ELR (cell line): ENCODE measurements around the gene TRAM2.
A peak's percentile ranks its signal among the peaks of the same experiment; 100 is the strongest.

Source experiments
- DNase-seq: peaks from one replicate; pipeline ENCODE4 v3.0.0-alpha.2; 2015; ENCODE audit warnings: low read depth

Gene TRAM2, protein sequence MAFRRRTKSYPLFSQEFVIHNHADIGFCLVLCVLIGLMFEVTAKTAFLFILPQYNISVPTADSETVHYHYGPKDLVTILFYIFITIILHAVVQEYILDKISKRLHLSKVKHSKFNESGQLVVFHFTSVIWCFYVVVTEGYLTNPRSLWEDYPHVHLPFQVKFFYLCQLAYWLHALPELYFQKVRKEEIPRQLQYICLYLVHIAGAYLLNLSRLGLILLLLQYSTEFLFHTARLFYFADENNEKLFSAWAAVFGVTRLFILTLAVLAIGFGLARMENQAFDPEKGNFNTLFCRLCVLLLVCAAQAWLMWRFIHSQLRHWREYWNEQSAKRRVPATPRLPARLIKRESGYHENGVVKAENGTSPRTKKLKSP

DNA sequence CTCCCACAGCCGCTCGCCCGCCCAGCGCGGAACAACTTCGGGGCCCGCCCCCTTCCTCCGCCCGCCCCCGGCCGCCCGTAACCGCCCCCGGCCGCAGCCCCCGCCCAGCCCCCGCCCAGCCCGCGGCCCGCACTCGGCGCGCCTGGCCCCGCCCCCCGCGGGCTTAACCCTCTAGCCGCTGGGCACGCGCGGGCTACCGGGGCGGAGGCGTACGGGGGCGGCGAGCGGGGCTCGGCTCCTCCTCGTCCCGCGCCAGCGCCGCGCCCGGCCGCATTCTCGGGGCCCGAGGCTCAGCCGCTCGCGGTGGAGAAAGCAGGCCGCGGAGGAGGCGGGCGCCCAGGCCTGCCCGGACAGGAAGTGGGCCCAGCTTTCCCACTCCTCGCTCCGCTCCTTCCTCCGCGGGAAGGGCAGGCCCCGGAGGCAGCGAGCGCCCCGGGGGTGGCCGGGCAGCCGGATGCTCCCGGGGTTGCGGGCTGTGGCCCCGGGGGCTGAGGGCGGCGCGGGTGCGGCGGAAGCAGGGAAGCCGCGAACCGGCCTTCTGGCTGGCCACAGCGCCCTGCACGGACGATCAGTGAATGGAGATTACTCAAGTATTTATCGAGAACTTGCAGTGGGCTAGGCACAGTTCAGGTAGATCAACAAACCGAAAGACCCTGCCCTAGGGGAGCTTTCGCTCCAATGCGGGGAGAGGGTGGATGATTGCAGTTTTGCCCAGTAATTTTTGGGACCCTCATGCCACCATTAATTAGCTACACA, at the start of gene TRAM2:
TRAM2 (minus strand) TSS at position 39 of the 756 bp plus-strand sequence. CDS start 145 bp downstream, outside the sequence.
- peak; percentile 89 for DNase-seq

DNA sequence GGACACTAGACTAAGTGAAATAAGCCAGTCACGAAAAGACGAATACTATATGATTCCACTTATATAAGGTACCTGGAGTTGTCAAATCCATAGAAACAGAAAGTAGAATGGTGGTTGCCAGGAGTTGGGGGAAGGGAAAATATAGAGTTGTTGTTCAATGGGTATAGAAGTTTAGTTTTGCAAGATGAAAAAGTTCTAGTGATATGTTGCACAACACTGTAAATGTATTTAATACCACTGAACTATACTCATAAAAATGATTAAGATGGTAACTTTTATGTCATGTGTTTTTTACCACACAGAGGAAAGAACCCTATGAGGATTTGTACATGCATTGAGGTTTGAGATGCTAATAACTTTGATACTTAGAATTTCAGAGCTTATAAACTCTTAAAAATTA, 46.0 kb upstream of the TRAM2 start:
- no peak for DNase-seq

DNA sequence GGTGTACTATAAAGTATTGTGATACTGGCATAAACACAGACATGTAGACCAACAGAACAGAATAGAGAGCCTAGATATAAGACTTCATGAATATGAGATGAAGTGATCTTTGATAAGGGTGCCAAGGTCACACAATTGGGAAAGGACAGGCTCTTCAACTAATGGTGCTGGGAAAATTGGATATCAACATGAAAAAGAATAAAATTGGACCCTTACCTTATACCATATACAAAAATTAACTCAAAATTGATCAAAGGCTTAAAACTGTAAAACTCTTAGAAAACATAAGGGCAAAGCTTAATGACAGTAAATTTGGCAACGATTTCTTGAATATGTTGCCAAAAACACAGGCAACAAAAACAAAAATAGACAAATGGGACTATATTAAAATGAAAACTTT, 44.8 kb upstream of the TRAM2 start:
- no peak for DNase-seq

DNA sequence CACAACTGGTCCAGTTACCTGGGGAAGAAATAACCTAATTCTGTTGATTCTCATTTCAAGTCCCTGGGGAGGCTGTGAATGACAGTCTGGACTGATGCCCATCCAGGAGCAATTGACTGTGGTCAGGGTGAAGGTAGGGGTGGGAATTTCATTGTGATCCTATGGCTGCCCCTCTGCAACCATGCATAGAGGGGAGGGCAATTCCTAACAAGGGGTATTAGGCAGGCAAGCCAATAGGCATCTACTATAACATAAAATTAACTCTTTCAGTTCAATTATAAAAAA, 44.0 kb upstream of the TRAM2 start:
- no peak for DNase-seq

DNA sequence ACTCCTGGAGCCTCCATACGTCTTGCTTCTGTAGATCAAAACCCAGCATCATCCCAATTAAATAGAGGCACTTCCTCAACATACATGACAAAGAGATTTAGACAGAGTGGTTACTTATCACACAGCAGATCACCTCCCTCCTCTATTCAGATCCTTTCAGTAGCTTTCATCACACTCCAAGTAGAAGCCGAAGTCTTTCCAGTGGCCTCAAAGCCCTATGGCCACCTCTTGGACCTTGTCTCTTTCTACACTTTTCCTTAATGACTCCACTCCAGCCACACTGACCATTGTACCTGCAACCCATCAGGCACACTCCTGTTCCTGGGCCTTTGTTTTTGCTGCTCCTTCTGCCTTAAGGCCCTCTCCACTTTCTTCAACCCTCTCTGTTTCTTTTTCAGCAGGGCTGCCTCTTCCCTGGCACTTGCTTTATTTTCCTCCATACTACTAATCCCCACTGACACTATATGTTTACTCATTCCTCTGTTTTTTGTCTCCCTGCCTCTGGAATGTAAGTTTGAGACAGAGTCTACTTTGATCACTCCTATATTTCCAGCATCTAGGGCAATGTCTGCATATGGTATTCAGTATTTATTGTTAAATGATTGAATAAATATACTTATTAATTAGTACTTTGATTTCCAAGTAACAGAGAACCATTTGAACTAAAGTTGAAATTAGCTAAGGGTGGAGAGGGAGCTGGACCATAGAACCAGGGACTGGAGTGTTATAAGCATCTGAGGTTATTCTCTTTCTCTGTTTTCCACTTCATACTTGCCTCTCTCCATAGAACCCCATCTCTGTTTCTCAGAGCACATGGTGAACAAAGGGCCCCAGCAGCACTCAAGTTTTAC, 43.4 kb upstream of the TRAM2 start:
- DNase-seq = no peak

DNA sequence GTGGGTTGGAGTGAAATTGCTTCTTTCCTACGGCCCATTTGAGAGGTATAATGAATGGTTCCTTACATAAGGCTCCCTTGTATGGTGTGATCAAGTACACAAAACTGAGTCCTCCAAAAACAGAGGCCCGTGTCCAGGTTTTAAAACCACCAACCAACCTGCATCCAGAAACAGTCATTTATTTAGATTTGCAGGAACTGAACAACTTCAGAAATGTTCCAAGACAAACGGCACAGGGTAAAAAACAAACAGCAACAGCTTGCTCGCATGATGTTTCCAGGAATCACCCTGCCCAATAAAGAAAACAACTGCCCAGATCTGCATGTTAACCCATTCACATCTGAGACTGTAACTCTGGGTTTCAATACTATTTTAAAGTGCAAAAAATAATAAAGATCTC, 40.2 kb upstream of the TRAM2 start:
- no peak for DNase-seq

DNA sequence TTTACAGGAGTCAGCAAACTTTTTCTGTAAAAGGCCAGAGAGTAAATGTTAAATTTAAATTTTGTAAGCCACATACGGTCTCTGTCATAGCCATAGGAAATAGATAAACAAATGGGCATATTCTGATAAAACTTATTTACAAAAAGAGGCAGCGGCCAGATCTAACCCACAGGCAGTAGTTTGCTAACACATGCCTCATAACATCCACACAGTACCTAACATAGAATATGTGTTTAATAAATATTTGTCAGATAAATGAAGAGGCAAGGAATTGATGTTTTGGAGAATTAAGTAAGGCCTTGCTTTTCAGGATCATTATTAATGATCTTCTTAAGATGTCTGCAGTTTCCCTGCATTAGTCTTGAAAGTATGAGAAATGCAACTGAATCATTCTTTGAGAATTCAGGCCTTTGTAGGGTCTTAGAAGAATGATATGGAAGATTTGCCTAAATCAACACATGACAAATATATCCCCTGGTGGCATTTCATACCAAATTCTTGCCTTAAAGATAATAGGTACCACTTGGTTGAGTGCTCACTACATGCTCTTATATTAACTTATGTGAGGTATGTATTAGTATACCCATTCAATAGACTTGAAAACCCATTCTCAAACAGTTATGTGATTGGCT, 39.3 kb upstream of the TRAM2 start:
- DNase-seq = peak; percentile 53

DNA sequence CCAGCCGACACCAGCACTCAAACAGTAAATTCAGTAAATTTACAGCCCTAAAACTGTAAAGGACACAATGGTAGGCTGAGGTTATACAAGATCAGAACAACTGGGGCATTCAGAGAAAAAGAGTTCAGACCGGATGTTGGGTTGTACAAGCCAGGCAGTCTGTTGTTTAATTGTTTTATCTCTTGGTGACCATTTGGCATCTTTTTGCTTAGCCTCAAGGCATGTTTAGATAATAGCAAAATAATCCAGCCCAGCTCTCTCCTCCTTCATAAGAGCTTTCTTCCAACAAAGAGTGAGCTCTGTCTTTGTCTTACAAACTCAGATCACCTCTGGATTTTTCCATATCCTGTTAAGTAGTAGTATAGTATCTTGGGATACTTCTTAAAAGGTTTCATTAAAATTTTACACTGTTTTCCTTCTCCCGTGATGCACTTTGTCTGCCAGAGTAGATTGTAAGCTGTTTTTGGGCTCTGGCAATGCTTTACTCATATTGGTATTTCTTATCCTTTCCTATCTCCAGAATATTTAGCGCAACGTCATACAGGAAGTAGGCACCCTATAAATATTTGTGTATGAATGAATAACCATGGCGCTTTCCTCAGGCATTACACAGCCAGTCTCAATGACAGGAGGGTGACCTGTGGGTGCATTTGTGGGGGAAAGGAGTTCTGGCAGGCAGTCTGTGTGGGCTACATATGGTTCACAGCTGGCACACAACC, 35.6 kb upstream of the TRAM2 start:
- DNase-seq = peak; percentile 88

DNA sequence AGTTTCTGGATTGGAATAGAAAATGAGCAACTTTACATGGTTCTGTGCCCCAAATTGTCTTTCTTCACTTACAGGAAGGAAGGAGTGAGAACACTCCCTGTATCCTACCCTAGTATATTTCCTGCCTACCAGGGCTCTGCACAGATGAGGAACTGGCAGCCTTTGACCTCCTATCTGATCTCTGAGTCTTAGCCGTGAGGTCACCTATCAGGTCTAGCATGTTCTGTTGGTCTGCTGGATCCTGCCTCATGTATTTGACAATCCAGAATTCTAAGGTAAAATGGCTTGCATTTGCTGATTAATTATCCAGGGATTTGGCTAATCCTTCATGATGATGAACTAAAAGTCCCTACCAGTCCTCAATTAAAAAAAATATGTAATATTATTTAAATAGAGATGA, 35.0 kb upstream of the TRAM2 start:
- DNase-seq = no peak

DNA sequence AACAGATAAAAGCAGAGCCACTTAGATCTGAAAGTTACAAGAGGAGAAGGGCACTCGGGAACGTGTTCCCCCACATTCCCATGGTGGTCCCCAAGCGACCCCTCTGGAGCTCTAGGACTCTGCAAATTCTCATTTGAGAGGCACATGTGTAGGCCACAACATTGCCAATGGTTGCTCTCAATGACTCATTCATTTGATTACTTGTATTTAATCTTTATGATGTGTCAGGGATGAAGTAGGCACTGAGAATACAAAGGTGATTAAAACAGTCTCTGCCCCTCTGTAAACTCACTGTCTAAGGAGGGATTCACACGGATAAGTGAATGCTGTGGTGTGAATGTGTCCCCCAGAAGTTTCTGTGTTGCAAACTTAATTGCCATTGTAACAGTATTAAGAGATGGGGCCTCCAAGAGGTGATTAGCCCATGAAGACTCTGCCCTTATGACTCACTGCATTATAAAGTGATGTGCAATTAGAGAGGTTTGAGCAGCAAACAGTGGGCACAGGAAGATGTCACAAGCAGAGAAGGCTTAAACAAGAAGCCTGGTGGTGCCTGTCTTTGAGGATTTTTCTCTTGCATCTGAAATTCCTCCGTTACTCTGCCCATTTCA, 34.0 kb upstream of the TRAM2 start:
- peak; percentile 86 for DNase-seq

DNA sequence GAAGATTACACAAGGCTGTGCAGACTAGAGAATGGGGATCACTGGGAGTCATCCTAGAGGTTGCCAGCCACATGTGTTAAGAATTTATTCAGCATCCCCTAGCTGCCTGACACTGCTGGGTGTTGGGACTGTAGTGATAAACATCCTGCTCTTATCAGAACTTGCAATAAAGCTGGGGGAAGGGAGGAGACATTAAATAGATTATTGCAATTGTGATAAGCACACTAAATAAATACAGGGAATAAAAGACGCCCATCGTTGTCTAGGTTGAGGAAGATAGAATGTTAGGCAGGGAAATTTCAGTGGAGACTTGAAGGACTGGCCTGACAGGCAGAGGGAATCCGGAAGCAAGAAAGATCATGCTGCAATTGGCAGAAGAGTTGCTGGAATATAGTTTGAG, 33.2 kb upstream of the TRAM2 start:
- no peak for DNase-seq

DNA sequence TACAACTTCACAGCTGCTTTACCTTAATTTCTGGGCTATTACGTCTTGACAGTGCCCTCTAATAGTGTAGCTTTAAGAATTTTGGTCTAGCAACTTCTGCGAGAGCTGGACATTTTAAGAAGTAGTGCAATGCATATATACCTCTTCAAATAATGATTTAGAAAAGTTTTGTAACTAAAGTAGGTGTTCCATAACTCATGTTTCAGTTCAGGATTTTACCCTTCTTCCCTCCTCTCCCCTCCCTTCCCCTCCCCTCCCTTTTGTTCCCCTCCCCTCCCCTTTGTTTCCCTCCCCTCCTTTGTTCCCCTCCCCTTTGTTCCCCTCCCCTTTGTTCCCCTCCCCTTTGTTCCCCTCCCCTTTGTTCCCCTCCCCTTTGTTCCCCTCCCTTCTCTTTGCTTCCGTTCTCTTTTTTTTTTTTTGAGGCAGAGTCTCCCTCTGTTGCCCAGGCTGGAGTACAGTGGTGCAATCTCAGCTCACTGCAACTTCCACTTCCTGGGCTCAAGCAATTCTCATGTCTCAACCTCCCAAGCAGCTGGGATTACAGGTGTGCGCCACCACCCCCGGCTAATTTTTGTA, 28.8 kb upstream of the TRAM2 start:
- no peak for DNase-seq

DNA sequence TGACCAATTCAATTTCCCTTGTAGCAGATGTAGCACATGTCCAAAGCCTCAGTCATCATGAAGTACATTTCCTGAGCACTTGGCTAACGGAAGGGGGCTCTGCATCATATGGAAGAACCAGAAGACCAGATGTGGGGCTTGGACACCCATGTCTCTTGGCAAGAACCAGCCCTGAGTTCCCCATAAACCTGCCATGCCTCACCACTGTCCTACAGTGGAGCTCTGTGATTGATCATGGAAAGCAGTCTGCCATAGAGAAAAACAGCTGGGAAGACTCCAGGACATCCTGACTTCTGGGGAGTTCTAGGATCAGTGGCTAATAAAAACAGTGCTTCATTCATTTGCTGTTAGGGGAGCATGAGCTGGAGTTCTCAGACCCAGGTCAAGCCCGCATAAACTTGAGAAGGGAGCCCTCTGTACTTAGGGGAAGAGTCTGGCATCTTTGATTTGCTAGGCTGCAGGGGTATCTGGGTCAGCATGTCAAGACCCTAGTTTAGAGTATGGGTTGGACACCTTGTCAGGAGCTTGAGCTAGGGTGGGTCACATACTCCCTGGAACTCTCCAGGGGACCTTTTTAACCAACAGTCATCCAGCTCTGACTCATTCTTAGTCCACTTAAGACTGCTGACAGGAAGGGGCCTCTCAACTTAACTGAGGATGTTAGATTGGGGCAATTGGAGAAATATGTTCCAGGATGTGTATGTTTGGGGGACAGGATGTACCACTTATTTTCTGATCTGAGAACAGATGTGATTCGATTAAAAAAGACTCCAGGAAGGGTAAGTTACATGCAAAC, 26.3 kb upstream of the TRAM2 start:
- peak; percentile 92 for DNase-seq

DNA sequence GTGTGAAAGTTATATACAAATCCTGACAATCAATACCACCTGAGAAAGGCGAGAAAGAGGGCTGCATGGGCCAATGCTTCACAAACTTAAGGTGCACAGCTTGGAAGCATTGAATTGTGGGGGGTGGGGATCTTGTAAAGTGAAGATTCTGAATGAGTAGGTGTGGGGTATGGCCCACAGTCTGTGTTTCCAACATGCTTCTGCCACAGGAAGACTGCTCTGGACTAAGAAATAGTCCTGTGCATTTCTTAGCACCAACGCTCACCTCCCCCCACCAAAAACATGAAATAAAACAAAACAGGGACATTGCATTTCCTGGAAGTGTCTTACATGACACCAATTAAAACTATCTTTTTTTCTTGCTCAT, 21.9 kb upstream of the TRAM2 start:
- no peak for DNase-seq

DNA sequence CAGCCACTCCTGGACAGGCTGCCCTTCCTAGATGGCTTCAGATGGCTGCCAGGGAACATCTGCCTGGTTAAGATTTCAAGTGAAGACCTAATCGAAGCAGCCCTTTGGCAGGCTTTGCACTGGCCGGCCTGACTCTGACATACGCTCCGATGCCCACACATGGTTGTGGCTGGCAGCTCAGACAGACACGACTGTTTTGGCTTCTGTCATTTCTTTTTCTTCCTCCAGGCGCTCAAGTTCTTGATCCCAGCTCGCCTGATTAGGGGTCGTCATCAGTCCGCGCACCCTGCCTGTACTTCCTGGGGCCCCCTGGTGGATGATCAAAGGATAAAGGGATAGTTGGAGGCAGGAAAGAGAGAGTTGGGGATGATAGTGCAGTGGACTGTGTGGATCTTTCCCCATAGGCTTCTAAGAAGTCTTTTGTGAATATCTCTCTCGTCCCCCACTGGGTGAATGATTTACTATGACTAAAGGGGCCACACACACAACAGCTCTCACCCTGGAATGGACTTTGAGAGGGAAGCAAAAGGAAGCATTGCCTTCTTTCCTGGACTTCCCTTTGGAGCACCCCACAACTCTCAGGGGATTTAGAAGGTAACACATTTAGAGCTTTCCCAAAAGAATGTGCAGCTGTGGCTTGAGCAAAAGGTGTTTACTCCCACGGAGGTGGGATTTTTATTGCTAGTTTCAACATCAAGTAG, 21.4 kb upstream of the TRAM2 start:
- peak; percentile 89 for DNase-seq

DNA sequence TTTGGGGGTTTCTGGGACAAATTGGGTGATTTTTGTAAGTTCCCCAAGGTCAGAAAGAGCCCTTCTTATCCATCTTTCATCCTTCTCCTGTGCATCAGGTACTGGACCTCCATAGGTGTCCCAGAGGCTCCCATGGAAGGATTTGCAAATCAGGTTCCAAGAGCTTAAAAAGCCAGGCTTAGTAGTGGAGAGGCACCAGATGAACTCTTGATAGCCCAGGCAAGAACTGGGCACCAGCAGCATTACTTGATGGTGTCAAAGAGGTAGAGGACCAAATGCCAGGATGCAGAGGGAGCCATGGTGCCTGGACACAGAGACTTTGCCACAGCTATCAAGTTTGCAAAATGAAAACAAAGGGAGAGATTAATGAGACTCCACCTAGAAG, 20.9 kb upstream of the TRAM2 start:
- DNase-seq = no peak

DNA sequence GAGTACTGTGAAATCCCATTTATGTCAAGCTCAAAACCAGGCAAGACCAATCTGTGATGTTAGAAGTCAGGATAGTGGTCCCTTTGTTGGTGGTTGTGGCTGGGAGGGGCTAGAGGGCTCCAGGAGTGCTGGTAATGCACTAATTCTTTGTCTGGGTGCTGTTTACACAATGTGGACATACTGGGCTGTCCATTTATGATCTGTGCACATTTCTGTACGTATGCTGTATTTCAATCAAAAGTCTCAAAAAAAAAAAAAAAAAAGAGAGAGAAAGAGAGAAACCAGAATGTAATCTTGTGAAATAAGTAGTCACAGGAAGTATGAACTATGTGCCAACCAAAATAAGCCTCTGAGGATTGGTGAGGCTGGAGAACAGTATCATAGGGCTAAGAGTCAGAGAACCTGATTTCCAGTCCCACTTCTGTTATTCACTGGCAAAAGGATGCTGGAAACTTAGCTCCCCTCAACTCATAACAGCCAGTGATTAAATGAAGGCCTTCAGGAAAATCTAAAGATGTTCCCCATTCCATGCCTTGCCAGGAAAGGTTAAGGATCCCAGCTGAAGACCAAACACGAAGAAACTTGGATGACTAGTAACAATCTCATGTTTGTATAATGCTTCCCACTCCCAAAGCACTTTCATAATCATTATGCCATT, 19.6 kb upstream of the TRAM2 start:
- DNase-seq = peak; percentile 54

DNA sequence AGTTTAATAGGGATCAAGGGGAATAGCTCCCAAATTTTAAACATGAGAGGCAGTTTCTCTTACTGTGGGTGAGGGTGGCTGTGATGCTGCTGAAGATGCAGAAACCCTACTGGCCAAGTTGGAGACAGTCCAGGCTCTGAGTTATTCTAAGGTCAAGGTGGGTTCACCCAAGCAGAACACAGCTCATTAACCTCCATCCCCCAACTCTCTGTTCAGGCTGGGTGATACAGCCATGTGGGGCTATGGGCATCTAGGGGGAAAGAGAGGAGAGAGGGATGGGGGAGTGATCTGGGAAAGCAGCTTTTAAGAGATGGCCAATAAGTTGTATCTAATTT, 18.9 kb upstream of the TRAM2 start:
- DNase-seq = peak; percentile 55
